NCI-H774 (cell line): ENCODE measurements around the gene ANGPTL8.
A peak's percentile ranks its signal among the peaks of the same experiment; 100 is the strongest.

Experiments used
- DNase-seq: peaks from one replicate; lab custom pipeline; 2025; lab: John Stamatoyannopoulos, UW

ANGPTL8 gene

GRCh38 chr19:11261431-11261970 lies 22.1 kb downstream of the ANGPTL8 start:
- no peak for DNase-seq

- DNase-seq: no peak
Measured at GRCh38 chr19:11261971-11262839, 22.8 kb downstream of the ANGPTL8 start, which contains the start of gene DOCK6. DOCK6 (minus strand) TSS chr19:11262524; CDS start chr19:11262440, 84 bp downstream.

DNA sequence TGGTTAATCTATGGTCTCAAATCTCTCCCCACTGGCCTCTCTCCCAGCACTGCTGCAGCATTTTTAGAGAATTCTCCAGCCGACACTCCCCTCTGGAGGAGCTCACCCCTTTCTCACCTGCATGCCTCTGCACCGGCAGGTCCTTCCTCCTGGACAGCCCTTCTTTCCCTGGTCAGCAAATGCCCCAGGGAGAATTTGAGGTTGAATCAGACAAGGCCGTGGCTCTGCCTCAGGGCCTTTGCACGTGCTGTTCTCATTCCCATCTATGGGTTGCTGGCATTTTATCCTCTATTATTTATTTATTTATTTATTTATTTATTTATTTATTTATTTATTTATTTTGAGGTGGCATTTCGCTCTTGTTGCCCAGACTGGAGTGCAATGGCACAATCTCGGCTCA lies 24.3 kb downstream of the ANGPTL8 start:
- DNase-seq: no peak

- no peak for DNase-seq
Measured at GRCh38 chr19:11264452-11265176, 25.2 kb downstream of the ANGPTL8 start.

- DNase-seq: no peak
Measured at GRCh38 chr19:11265177-11265784, 25.9 kb downstream of the ANGPTL8 start.

DNA sequence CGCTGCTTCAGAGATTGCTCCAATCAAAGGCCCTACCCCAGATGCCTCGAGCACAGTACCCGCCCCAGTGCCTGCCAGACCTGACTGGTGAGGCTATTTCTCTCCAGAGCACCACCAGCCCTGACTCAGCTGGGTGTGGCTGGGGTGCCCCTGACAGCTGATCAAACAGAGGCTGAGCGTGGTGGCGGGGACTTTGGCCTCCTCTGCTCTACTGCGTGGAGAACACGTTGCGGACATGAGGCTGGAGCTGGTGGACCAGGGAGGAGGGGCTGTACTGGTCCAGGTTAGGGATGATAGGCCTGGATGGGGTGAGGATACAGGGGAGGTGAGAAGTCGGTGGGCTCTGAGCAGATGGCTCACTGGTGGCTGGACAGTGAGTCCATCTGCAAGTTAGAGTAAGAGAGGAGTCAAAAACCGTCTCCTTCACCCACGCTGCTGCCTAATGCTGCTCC lies 26.4 kb downstream of the ANGPTL8 start:
- peak; percentile 50 for DNase-seq

DNA sequence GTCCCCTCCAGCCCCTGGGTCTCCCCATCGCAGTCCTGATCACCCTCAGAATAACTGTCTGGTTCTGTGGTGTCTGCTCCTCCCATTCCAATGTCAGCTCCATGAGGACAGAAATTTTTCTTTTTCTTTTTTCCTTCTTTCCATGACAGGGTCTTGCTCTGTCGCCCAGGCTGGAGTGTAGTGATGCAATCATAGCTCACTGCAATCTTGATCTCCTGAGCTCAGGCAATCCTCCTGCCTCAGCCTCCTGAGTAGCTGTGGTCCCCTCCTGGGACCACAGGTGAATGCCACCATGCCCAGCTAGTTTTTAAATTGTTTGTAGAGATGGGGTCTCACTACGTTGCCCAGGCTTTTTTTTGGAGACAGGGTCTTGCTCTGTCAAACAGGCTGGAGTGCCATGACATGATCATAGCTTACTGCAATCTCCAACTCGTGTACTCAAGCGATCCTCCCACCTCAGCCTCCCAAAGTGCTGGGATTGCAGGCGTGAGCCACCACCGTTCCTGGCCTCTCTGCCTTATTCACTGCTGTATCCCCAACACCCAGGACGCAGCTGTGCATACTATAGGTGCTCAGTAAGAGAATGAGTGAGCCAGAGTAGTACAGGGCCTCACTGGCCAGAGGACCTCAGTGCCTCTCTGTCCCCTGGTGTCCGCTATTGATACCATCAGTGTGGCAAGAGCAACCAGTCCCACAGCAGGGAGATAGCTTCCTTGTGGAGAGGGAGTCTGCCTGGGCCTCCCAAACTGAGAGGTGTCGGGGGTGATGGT lies 28.1 kb downstream of the ANGPTL8 start:
- no peak for DNase-seq

DNA sequence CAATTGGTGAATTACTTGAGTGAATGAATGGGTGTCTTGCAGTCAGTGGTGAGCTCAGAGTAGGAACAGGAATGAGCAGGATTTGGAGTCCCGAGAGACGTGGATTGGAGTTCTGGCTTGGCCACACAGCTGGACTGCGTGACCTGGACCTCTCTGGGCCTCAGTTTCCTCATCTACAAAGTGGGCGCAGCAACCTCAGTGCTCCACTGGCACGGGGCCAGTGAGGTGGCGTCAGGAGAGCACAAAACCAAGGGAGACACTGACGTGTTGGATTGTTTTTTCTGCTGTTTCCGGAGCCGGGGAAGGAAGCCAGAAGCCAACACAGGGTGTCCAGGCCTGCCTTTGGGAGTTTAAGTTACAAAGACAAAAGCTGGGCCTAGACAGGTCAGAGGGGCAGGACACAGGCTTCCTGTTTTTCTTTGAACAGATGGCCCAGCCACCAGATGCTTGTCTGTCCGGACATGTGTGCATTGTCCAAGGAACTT lies 29.4 kb downstream of the ANGPTL8 start:
- DNase-seq: no peak

GRCh38 chr19:11269408-11269807 lies 30.0 kb downstream of the ANGPTL8 start:
- no peak for DNase-seq

DNA sequence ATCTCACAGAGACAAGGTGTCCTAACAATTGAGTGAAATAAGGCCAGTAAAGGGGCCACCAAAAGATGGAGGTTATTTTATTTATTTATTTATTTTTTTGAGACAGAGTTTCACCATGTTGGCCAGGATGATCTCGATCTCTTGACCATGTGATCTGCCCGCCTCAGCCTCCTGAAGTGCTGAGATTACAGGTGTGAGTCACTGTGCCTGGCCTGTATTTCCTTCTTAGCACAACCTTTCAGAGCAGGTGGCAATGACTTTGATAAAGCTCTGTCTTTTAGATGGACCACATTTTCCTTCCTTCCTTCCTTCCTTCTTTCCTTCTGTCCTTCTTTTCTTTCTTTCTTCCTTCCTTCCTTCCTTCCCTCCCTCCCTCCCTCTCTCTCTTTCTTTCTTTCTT lies 33.9 kb downstream of the ANGPTL8 start:
- no peak for DNase-seq

GRCh38 chr19:11273989-11274388 lies 34.6 kb downstream of the ANGPTL8 start:
- no peak for DNase-seq

DNA sequence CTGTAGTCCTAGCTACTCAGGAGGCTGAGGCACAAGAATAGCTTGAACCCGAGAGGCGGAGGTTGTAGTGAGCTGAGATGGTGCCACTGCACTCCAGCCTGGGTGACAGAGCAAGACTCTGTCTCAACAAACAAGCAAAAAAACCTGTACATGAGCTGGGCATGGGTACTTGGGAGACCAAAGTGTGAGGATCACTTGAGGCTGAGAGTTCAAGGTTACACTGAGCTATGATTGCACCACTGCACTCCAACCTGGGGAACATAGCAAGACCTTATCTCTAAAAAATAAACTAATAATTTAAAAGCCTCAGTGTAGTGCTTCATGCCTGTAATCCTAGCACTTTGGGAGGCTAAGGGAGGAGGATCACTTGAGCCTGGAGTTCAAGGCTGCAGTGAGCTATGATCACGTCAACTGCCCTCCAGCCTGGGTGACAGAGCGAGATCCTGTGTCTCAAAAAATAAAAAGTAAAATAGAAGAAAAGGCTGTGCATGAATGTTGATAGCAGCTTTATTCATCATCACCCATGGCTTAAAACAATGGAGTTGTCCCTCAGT lies 35.2 kb downstream of the ANGPTL8 start:
- DNase-seq: no peak

DNA sequence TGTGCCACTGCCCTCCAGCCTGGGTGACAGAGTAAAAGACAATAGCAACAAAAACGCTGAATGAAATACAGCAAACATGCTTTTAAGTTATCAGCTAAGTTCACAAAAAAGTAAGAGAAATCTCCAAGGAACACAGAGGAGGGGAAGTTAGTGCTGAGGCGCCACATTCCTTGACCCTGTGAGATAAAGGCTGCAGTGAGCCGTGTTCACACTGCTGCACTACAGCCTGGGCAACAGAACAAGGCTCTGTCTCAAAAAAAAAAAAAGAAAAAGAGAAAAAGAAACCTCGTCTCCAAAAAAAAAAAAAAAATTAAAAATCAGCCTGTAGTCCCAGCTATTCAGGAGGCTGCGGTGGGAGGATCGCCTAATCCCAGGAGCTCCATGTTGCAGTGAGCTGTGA lies 39.3 kb downstream of the ANGPTL8 start:
- no peak for DNase-seq

DNA sequence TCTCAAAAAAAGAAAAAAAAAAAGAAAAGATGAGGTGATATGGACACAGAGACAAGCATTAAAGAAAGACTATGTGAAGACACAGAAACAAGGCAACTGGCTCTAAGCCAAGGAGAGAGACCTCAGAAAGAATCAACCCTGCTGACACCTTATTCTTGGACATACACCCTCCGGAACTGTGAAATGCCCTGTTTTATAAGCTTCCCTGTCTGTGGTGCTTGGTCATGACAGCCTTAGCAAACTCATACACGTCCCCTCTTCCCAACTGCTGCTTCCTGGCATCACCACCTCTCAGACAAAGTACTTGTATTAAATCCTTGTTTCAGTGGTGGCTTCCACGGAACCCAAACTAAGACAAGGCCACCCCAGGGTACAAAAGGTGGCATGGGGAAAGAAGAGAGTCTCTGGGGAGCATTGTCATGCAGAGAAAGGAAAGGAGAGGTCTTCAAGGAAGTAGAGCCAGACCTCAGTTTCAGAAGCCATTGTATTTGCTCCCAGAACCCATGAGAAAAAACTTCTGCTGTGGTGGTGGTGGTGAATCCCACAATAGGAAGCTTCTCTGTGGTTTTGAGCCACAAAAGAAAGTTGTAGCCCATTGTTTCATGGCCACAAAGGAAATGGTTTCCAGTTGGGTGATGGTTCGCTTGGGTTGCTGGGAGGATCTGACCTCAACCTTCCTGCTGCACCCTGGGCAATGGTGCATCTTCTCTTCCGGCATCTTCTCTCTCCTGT lies 40.3 kb downstream of the ANGPTL8 start:
- DNase-seq: no peak

DNA sequence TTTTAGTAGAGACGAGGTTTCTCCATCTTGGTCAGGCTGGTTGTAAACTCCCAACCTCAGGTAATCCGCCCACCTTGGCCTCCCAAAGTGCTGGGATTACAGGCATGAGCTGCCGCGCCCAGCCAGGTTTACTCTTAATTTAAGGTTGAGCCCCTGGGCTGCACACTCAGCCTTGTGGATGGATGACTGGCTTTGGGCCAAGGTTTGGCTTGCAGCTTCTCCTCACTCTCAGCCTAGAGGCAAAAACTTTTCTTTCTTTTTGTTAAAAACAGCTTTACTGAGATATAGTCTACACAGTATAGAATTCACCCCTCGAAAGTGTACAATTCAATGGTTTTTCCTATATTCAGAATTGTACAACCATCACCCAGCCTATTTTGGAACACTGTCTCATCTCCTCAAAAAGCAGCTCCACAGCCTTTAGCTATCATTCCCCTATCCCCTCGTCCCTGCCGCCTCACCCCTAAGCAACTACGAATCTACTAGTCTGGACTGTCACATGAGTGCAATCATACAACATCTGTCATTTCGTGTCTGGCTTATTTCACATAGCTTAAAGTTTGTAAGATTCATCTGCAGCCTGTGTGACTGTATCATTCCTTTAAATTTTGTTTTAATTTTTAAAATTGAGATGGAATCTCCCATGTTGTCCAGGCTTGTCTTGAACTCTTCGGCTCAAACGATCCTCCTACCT lies 42.1 kb downstream of the ANGPTL8 start:
- no peak for DNase-seq

DNA sequence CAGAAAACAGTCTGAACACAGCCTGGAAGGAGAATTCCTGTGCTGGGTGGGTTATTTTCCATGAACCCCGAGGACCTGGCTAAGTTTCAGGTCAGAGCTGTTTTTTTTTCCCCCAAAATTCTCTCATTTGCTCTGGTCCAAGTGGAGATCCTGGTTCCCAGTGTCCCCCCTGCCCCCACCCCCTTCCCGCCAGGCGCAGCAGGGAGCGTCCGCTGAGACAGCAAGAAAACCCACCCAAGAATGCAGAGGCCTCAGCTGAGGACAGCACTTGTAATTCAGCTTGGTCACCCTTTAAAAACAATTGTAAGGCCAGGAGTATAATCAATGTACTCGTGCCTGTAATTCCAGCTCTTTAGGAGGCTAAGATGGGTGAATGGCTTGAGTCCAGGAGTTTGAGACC lies 45.1 kb downstream of the ANGPTL8 start:
- DNase-seq: no peak

DNA sequence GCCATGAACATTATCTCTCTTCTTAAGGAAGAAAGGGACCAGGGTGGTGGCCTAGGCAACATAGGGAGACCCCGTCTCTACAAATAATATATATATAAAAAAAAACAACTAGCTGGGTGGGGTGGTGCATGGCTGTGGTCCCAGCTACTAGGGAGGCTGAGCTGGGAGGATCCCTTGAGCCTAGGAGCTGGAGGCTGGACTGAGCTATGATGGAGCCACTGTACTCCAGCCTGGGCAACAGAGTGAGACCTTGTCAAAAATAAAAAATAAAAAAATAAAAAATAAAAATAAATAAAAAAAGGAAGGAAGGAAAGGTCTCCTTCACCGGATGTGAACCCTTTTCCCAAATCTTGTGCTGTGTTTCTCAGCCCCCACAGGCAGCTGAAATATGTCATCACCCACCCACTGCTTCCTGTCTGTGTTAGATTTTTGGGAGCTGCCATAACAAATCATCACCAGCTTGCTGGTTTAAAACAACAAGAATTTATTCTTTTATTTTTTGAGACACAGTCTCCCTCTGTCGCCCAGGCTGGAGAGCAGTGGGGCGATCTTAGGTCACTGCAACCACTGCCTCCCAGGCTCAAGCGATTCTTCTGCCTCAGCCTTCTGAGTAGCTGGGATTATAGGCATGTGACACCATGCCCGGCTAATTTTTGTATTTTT lies 47.0 kb downstream of the ANGPTL8 start:
- DNase-seq: no peak

DNA sequence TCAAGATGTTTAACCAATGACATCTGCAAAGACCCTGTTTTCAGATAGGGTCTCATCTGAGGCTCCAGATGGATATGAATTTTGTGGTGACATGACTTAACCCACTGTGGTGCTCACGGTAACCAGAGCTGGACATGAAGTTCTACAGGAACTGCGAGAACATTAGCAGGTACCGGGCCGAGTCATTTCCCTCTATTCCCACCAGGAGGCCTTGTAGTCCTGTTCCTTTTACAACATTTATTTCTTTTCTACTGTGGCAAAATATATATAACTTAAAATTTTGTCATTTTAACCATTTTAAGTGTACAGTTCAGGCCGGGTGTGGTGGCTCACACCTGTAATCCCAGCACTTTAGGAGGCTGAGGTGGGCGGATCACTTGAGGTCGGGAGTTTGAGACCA lies 48.9 kb downstream of the ANGPTL8 start:
- no peak for DNase-seq

DNA sequence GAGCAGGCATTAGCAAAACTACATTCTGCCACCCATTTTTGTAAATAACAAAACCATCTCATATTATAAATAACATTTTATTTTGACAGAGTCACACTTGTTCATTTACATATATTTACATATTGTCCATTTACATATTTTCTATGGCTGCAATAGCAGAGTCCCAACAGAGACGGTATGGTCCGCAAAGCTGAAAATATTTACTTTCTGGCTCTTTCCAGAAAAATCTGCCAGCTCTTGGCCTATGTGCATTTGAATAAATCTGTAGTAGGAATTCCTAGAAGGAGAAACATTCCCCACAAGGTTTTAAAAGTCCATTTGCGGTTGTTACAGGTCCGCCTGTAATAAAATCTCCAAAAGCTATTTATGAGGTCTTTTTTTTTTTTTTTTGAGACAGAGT lies 50.8 kb downstream of the ANGPTL8 start:
- no peak for DNase-seq
